KMS-11 (cell line): ENCODE data around the gene BST1.
"Not testable (repeated sequence)": the region's sequence is repeated elsewhere in the genome, so short reads cannot be mapped to it uniquely, and the experiment has no call there.

ENCODE experiments used
- H2AFZ ChIP-seq: fragments of 200-600 bp; sonication (generic); 2 replicates; pipeline ENCODE4 v1.6.1; 2016; ENCODE audit warnings: antibody characterized with exemption, mixed run types, low read depth
- H3K27ac ChIP-seq: fragments of 200-600 bp; sonication (generic); 2 replicates; pipeline ENCODE4 v1.6.1; 2016; ENCODE audit warnings: mild to moderate bottlenecking, mixed run types
- H3K27me3 ChIP-seq: fragments of 200-600 bp; sonication (generic); 2 replicates; pipeline ENCODE4 v1.6.1; 2017; ENCODE audit warnings: mild to moderate bottlenecking, low read depth, mixed run types, moderate library complexity; ENCODE audit not compliant: insufficient read depth
- H3K36me3 ChIP-seq: fragments of 200-600 bp; sonication (generic); 2 replicates; pipeline ENCODE4 v1.6.1; 2017; ENCODE audit warnings: mild to moderate bottlenecking, mixed run types; ENCODE audit not compliant: insufficient read depth
- H3K4me1 ChIP-seq: fragments of 200-600 bp; sonication (generic); 2 replicates; pipeline ENCODE4 v1.6.1; 2016; ENCODE audit warnings: mild to moderate bottlenecking, low read depth, mixed run types; ENCODE audit not compliant: poor library complexity, severe bottlenecking
- H3K4me2 ChIP-seq: fragments of 200-600 bp; sonication (generic); 2 replicates; pipeline ENCODE4 v1.7.0; 2016; ENCODE audit warnings: mild to moderate bottlenecking, mixed run types
- H3K4me3 ChIP-seq: fragments of 200-600 bp; sonication (generic); IDR thresholded peaks from 2 replicates; pipeline ENCODE4 v1.6.1; 2017; ENCODE audit warnings: low read depth, low read length, mixed read lengths; ENCODE audit not compliant: insufficient read depth
- H3K79me2 ChIP-seq: fragments of 200-600 bp; sonication (generic); 2 replicates; pipeline ENCODE4 v1.6.1; 2016; ENCODE audit warnings: low read depth, mixed run types; ENCODE audit not compliant: insufficient read depth
- H3K9ac ChIP-seq: fragments of 200-600 bp; sonication (generic); 2 replicates; pipeline ENCODE4 v1.6.1; 2016; ENCODE audit warnings: mild to moderate bottlenecking, mixed run types
- H4K20me1 ChIP-seq: fragments of 200-600 bp; sonication (generic); 2 replicates; pipeline ENCODE4 v1.6.1; 2016; ENCODE audit warnings: mild to moderate bottlenecking, mixed run types; ENCODE audit not compliant: insufficient read depth
- CTCF ChIP-seq: fragments of 200-600 bp; sonication (generic); conservative IDR thresholded peaks from 2 replicates; pipeline ENCODE4 v1.6.1; 2017; ENCODE audit warnings: low read depth, mild to moderate bottlenecking, antibody characterized with exemption, low read length, moderate library complexity, mixed read lengths

Gene BST1

GRCh38 chr4:15758294-15758693 is 55.4 kb downstream of the BST1 start:
- H2AFZ ChIP-seq: no peak overlapping the region
- H3K4me2 ChIP-seq: no peak overlapping the region
- no peak overlapping the region for H3K4me3 ChIP-seq
- H3K9ac ChIP-seq: no peak overlapping the region
- no peaks in the 10 kb centered on the region for H3K27me3 ChIP-seq
- no peaks in the 10 kb centered on the region for H3K36me3 ChIP-seq
- no peak for TF ChIP-seq CTCF
- H3K4me1 ChIP-seq: peaks cover 73% of the 10 kb centered on the region
- H3K27ac ChIP-seq: no peak overlapping the region
- no peaks in the 10 kb centered on the region for H3K79me2 ChIP-seq
- no peaks in the 10 kb centered on the region for H4K20me1 ChIP-seq

DNA sequence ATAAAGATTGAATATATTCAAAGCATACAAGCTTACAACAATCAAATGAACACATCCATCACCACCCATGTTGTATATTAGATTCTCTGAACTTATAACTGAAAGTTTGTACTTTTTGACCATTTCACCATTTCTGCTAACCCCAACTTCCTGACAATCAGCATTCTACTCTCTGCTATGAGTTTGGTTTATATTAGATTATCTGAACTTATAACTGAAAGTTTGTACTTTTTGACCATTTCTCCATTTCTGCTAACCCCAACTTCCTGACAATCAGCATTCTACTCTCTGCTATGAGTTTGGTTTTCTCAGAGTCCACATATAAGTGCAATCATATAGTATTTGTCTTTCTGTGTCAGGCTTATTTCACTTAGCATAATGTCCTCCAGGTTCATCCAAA is 59.6 kb downstream of the BST1 start:
- H3K4me1 ChIP-seq: peaks cover 71% of the 10 kb centered on the region
- not testable (repeated sequence) for H3K27ac ChIP-seq, H3K27me3 ChIP-seq, H3K79me2 ChIP-seq, H3K36me3 ChIP-seq, H3K9ac ChIP-seq, H3K4me2 ChIP-seq, H4K20me1 ChIP-seq, H2AFZ ChIP-seq, H3K4me3 ChIP-seq

DNA sequence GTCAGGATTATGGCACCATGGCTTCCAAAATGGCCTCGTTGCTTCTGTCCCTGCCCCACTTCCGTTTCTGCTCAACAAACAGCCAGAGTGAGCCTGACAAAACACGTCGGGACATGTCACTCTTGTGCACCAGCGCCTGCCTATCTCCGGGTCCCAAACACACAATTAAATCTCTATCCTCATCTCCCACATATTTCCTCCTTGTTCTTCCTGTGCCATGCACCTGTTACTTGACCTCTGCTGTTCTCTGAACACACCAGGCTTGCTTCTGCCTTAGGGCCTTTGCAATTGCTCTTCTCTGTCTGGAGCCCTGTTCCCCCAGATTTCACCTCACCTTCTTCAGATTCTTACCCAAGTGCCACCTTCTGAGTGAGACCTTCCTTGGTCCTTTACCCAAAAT is 62.5 kb downstream of the BST1 start:
- no peaks in the 10 kb centered on the region for H3K79me2 ChIP-seq
- H3K36me3 ChIP-seq: no peaks in the 10 kb centered on the region
- no peak for TF ChIP-seq CTCF
- H3K27me3 ChIP-seq: no peaks in the 10 kb centered on the region
- no peaks in the 10 kb centered on the region for H4K20me1 ChIP-seq
- H2AFZ ChIP-seq: no peak overlapping the region
- H3K9ac ChIP-seq: no peak overlapping the region
- peak overlapping the region; percentile 76 for H3K4me2 ChIP-seq
- no peak overlapping the region for H3K4me3 ChIP-seq
- peaks cover 86% of the 10 kb centered on the region for H3K4me1 ChIP-seq
- H3K27ac ChIP-seq: peak overlapping the region; percentile 33; the same call in 1 of the 2 replicates

DNA sequence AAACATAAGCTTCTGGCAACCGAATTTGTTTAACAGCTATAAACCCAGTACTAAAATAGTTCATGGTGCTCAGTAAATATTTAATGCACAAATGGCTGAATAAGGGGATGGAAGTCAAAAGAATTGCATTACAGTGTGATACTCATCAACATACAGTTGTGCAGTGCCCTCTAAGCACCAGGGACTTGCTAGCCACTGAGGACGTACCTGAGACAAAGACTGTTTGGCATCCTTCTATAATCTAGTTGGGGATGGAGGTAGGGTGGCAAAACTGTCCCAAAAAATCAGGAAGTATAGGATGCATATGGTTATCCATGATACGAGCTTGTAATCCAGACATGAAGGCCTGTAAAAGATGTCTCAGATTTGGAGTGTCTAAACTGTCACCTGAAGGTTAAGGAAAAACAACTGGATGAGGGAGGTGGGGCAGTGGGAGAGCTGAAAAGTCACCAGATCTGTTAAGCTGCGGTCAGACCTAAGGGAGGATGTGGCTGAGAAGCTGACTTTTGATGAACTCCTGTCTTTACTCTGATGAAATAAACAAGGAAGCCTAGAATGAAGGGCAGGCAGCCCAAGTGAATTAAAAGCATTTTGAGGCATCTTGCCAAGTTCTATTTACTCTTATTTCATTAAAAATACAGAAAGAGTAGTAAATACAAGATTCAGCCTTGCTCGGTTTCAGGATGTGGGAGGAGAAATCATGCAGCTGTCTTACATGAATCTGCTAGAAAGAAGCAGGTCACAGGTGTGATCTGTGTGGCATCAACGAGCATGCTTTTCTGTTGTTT is 63.2 kb downstream of the BST1 start:
- H3K4me3 ChIP-seq: no peak overlapping the region
- H3K27ac ChIP-seq: peak overlapping the region; percentile 33; the same call in 1 of the 2 replicates
- H3K79me2 ChIP-seq: no peaks in the 10 kb centered on the region
- H3K4me2 ChIP-seq: peak overlapping the region; percentile 76
- H3K27me3 ChIP-seq: no peaks in the 10 kb centered on the region
- peaks cover 86% of the 10 kb centered on the region for H3K4me1 ChIP-seq
- no peaks in the 10 kb centered on the region for H3K36me3 ChIP-seq
- H2AFZ ChIP-seq: no peak overlapping the region
- H4K20me1 ChIP-seq: no peaks in the 10 kb centered on the region
- no peak overlapping the region for H3K9ac ChIP-seq
- no peak for TF ChIP-seq CTCF

GRCh38 chr4:15766821-15767220 is 64.0 kb downstream of the BST1 start:
- Histone ChIP-seq H3K27me3 (no peaks in the 10 kb centered on the region), H3K9ac (no peak overlapping the region), H3K36me3 (no peaks in the 10 kb centered on the region), H4K20me1 (no peaks in the 10 kb centered on the region), H3K4me3 (no peak overlapping the region), H3K27ac (peak overlapping the region; percentile 33; the same call in 1 of the 2 replicates), H3K4me1 (peaks cover 87% of the 10 kb centered on the region), H3K4me2 (peak overlapping the region; percentile 76; the same call in 1 of the 2 replicates), H3K79me2 (no peaks in the 10 kb centered on the region), H2AFZ (no peak overlapping the region; the same call in 1 of the 2 replicates)
- TF ChIP-seq CTCF: no peak
